Activated CD8-positive, alpha-beta memory T cell treated with anti-CD3 and anti-CD28 coated beads, Interleukin-2, amount 50 U/mL, for 1 hour (primary cell): ENCODE measurements around the gene CTU2.

Source experiments
- DNase-seq: peaks from one replicate; pipeline ENCODE4 v3.0.0-alpha.2; 2020; ENCODE audit errors: extremely low read depth

The CTU2 gene

DNA sequence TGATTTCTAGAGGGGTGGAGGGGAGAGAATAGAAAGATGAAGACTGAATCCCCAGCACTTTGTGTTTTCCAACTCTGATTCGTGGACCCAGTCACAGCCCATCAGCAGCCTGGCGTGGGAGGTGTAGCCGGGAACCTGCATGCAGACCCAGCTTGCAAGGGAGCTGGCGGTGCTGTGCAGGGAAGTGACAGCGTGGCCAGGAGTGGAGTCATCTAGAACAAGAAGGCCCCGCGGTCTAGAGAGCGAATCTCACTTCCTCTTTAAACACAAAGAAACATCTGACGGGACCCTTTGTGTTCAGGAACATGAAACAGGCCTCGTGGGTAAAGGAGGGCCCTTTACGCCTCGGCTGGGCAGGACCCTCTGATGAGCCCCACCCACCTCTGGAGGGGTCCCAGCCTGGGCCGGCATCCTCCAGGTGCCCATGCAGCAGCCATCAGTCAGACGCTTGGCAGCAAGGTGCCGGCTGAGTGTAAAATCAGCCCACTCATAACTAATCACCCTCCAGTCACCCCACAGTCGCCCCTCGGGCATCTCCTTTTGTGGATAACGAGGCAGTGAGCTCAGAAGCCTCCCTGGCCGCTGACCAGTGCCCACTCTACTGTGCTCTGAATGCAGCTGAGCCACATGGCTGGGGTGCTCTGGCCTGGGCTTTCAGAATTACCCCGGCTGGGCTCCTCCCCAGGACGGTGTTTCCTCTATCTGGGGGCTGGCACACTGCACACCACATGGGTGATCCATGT is 24.4 kb upstream of the CTU2 start:
- DNase-seq, result no peak

DNA sequence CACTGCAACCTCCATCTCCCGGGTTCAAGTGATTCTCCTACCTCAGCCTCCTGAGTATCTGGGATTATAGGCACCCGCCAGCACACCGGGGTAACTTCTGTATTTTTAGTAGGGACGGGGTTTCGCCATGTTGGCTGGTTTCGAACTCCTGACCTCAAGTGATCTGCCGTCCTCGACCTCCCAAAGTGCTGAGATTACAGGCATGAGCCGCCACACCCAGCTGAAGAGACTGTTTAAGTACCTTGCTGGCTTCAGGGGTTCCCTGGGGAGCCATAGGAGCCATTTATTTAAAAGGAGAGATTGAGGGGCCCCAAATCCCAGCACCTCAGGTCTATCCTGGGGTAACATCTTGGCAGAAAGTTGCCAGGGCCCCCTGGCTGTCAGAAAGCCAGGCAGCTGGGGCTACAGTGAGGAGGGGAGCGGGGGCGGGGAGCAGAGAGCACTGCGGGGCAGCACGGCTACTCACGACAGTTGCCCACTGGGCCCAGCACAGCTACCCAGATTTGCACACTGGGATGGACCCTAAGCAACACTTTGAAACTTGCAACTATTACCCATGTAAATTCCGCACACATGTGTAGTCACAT is 21.6 kb upstream of the CTU2 start:
- DNase-seq, result no peak

DNA sequence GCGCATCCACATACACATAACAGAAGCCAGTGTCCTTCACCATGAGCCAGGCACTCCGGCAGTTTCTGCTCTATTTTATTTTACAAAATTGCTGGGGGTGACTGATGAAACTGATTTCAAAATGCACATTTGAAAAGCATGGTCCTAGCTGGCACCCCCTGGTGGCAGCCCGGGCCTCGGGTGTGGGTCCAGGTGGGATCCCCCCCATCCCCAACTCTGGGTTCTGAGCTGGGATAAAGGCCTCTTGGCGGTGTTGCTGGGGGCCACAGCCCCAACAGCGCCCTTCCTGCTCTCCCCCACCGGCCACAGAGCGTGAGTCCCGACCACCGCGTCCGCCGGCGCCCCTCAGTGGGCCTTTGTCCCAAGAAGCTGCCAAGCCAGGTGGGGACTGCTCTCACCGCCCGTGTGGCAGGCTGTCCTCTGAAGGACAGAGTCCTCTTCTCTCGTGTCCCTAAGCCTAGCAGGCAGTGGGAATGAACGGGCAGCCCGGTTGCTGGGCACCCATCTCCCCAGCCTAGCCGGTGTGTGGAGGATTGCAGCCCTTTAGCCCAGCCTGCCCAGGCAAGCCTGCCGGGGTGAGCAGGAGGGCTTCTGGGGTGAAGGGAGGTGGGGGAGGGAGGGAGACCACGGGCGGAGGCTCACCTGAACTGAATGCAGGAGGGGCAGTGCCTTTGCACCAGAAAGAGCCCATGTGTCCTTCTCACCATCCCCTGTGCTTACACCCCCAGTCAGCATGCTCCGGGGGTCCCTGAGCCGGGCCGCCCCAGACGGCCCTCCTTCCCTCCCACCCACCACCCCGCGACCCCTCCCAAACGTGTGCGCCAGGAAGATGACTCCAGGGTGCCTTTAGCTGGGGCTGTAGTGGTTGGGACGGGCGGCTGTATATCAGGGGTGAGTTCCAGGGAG is 20.9 kb upstream of the CTU2 start:
- DNase-seq, result no peak

DNA sequence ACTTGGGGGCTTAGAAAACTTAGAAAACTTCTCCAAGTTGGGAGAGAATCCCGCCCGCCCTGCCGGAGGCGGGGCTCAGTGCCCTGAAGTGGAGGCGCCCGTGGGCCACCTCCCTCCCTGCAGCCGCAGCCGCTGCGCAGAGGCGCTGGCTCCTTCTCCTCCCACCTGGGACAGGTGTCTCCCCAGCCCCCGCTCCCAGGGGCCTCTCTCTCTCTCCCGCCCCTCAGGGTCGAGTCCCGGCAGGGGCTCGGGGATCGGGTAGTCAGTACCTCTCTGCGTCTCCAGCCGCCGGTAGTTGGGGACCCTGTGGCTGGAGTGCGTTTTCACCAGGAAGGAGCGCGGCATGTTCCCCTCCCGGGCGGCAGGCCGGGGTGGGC is 20.3 kb upstream of the CTU2 start:
- DNase-seq, result no peak

DNA sequence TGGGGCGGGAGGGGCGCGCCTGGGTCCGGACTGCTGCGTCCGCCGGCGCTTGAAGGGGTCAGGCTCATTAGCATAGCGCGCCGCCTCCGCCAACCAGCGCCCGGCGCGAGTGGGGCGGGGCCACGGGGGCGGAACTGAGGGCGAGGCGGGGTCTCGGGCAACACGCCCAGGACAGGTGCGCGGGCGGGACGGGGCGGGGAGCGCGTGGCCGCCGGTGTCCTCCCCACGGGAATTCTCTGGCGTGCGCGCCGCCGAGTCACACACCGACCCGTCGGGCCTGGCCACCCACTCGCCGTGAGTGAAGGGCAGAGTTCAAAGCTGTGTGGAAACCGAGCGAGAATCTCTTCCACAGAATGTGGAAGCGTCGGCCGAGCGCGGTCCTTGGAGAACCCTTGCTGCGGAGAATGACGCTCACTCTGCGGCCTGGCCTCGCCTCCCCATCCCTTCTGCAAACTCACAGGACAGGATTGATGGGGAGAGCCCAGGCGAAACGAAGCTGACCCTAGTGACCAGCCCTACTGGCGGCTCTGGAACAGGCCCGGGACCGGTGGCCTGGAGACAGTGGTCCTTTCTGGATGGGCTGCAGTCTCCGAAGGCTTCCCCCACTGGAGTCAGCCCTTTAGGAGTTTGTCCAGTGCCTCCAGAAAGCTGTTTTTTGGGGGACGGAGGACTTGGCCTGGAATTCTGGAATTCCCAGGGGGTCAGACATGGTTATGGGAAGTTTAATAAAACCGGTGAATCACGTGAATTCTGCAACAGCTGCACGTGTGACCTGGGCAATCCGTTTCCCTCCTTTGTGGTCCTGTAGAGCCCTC is 19.7 kb upstream of the CTU2 start, which contains the start of gene SNAI3:
Gene SNAI3 (minus strand): TSS at position 69 of the 815 bp plus-strand sequence. CDS start 101 bp downstream, outside the sequence.
- DNase-seq, result no peak

DNA sequence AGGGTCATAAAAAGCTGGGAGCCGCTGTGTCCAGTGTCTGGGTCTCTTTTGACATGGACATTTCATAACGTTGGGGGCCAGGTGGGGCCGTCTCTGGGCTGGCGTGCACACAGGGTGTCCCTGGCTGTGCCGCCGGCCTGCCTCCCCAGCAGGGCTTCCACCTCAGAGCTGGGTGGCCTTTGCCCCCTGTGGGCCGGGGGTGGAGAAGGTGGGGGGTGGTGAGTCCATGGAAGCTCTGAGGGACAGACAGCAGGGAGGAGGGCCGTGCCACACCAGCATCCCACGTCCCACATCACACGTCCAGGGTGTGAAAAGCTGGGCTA is 19.1 kb upstream of the CTU2 start:
- no peak for DNase-seq

DNA sequence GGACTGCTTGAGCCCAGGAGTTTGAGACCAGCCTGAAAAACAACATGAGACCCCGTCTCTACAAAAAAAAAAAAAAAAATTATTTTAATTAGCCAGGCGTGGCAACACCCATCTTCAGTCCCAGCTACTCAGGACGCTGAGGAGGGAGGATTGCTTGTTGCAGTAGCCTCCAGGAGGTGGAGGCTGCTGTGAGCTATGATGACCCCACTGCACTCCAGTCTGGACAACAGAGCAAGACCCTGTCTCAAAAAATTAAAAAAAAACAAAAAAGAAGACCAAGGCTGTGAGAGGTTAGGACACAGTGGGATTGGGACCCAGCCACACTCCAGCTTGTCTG is 18.7 kb upstream of the CTU2 start:
- DNase-seq, result no peak

DNA sequence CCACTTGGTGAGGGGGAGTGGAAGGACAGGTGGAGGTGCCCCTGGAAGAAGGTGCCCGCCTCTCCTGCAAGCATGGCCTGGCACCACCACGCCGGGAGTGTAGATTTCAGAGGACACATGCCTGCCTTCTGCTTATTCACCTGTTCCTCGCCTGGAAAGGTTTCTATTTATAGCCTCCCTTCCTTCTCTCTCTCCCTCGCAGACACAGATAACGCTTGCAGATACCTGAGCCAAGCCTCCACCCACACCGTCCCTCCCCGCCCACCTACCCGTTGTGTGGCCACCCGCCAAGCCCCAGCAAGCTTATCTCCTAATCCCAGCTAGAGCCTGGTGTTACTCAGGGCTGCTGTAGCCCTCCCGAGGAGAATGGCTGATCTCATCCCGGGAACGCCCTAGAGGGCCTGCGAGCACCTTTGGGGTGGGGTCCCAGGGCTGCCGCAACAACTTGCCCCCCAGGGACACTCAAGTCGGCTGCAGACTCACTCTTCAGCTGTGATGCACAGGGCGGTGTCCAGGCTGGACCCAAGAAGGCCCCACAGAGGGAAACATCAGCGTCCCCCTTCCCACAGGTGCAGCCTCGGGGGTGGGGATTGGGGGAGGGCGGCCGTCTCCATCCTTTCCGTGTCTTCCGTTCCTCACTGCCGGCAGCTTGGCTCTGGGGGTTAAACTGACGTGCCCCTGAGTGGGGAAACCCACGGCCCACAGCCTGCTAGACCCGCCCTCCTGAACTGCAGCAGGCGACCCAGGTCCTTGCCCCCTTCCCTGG is 18.1 kb upstream of the CTU2 start:
- no peak for DNase-seq

DNA sequence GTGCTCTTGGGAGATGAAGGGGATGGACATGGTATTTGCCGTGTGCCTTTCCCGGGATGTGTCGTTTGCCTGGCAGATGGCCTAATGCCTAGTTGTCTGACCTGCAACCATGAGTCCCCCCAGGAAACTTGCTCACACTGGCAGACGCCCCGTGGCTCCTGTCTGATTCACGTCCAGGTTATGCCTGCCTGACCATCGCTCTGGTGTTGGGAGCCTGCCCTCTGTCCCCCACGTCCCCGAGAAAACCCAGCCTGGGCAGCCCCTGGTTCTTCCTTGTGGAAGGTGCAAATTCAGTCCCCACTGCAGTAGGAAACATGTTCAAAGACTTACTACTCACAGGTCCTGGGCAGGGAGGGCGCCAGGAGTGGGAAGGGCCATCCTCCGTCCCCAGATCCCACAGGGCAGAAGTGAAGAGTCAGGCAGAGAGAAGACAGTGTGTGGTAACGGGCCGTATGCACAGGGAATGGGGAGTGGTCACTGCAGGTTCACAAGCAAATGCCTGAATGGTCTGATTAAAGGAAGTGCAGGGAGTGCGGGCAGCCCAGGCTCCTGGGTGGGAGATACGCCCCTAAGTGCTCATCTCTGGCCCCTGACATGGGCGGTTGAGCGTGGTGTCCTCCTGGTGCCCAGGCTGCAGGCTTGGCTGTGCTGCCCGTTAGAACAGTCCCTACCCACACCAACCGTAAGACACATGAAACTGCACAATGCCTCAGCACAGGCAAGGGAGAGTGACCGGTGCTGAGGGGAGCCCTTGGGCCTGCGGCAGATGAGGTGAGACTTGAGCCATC is 15.8 kb upstream of the CTU2 start:
- DNase-seq, result no peak

DNA sequence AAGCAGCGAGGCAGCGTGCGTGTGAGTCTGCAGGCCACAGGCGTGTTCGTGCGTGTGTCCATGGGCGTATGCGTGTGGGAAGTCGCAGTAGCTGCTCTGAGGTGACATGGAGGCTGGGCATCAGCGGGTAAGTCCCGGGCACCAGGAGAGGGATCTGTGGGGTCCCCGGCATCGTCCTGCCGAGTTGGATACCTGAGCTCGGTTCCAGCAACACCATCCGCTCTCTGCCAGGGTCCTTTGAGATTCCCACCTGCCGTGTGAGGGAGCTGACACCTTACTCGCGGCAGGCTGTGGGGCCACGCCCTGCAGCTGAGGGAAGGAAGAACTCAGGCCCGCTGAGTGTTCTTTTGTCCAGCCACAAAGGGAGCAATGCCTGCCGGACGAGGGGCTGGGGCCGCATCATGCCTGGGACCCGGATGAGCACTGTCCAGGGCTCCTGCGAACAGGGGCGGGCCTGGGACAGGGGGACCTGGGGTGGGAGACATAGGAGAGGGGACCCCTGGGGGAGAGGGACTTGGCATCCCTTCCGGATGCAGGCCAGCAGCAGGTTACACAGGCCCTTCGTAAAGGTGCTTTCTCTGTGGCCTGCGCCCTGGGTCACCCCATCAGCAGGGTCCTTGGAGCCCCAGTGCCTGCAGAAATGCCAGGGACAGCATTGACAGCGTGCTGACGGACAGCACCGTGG is 15.0 kb upstream of the CTU2 start:
- DNase-seq, result no peak

DNA sequence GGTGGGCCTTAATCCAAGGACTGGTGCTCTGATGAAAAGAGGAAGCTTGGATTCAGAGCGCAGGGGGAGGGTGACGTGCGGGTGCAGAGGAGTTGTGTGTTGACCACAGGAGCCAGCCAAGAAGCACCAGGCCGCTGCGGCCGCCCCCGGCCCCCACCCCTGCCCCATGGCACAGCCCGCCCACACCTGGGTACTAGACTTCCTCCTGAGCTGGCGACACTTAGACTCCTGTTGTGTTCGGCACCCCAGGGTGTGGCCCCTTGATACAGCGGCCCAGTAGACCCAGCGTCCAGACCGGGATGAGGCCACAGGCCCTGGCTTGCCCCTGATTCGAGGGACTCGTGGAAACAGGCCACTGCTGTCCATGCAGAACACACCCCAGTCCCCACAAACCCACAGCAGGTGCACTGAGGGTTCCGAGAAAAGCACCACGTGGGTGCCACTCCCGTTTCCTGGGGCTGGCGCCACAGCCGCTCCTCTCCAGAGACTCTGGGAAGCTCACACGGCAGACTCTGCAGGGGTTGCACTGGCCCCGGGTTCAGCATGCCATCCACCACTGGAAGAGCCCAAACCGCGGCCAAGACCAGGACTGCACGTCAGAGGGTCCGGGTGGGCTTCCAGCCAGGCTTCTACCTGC is 14.3 kb upstream of the CTU2 start:
- DNase-seq, result no peak

DNA sequence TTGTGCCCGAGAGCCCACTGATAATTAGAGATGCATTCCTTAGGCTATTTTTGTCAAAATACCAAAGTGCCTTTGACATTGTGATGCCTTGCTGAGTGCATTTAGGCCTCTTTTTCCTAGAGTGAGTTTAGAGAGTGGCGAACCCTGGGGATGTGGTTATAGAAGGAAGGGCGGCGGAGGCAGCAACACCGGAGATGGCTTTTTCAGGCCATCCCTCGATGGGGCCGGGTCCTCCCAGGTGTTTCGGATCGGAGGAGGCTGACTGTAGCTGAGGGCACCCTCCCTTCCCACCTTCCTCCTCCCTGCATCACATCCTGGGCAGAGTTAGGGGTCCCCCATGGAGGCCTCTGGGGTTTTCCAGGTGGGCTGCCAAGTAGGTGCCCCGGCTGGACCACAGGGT is 13.4 kb upstream of the CTU2 start:
- no peak for DNase-seq

DNA sequence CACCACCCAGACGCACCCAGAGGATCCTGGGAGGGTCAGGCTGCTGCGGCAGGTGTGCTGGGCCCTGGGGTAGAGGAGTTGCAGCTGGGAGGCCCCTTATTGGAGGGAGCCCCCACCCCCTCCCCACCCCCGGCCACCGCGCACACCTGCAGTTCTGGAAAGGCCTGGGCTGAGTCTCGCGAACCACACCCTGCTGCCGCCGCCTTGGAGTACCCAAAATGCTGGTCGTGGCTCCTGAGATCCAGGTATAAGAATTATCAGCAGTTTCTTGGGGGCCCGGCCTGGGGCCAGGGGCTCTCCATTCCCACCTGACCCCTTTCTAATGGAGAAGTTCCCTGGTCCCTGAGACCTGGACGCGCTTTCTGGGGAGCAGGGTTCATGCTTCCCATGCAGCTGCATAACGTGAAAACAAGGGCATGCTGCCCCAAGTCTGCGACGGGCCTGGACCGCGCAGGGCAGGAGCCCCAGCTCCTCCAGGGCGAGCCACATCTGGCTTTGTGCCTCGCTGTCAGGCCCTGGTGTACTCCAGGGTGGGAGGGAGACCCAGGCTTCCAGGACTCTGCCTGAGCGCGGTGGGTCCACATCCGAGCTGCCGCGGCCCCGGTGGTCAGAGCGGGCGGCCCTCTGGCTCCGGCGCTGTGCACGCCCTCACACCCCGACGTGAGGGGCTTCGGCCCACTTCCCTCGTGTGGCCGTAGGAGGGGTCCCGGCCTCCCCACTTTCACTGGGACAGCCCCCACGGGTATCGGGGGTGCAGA is 12.7 kb upstream of the CTU2 start:
- DNase-seq, result no peak

DNA sequence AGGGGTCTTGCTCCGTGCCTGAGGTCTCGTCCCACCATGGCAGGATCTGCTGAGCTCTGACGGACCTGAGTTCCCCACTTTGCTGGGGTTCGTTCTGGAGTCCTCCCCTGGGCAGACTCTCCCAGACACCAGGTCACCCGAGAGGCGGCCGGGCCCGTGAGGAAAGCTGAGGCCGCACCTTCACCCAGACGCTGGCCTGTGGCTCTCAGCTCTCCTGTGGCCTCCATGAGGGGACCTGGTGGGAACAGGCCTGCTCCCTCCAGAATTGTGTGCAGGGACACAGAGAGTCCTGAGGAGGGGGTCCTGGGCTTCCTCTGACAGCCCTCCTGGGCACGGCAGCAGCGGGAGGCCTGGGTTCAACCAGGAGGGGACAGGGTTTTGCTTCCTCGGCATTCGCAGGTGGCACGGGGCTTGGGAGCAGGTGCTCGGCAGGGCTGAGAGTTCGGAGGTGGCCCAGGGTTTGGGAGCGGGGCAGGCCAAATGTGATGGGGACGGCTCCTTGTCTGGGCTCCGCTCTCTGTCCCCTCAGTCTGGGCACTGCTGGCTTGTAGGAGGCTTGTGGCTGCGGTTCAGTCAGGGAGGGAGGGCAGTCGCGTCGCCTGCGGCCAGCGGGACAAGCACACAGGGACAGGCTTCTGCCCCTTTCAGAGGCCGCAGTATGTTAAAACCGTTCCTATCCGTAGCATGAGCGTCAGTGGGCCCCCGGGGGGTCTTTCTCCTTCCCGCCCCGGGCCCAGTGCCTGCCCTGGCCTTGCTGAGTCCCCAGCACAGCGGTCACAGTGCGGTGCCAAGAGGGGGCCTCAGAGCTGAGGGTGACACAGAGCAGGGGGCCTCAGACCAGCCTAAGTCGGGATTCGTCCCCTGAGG is 11.8 kb upstream of the CTU2 start:
- DNase-seq, result no peak

DNA sequence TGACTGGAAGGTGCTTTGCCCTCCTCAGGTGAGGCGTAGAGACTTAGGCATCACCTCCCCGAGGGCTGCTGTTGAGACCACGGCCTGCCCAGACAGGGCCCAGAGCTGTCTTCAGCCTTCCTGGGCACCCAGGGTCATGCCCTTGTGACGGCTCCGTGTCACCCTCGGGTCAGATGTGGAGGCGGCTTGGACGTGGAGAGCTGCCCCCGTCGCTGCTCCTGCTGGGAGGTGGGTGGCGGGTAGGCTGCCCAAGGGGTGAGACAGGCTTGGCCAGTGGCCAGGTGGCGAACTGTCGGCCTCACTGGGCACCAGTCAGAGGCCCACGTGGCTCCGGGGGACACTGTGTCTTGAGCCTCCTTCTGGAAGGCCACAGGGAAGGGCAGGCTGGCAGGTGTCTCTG is 11.1 kb upstream of the CTU2 start:
- no peak for DNase-seq

DNA sequence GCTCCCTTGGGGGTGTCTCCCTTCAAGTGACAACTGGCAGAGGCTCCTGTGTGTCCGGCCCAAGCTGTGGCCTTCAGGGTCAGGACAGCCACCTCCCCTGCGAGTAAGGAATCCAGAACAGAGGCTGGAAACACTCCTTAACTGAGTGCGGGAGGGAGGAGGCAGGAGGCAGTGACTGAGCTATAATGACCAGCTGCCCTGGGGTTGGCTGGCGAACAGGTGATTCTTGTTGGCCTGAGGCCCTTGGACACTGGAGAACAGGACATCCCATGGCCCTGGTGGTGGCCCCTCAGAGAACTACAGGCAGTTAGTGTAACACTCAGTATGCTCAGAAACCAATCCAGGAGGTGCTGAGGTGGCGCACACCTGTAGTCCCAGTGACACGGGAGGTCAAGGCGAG is 10.6 kb upstream of the CTU2 start:
- DNase-seq, result no peak

DNA sequence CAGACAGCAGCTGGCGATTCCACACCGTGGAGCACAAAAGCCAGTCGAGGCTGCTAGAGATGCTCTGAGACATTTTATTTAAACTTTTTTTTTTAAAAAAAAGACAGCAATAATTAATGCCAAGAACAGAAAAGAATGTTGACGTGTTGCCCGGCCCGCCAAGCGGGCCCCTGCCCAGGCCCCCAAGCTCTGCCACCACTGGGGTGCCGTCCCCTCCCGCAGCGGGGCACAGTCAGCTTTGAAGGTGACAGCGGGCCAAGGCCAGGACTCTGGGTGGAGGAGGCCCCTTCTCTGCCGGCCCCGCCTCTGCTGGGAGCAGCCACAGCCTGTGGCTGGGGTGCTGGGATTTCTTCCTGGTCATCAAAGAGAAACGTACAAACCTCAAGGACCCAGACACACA is 9.9 kb upstream of the CTU2 start:
- DNase-seq, result no peak
